NCI-H69 (cell line): ENCODE data around the gene KCNIP1.
"Not testable (repeated sequence)": the region's sequence is repeated elsewhere in the genome, so short reads cannot be mapped to it uniquely, and the experiment has no call there.

Experiments
- DNase-seq: peaks from one replicate; lab custom pipeline; 2025; lab: John Stamatoyannopoulos, UW

KCNIP1 gene

DNA sequence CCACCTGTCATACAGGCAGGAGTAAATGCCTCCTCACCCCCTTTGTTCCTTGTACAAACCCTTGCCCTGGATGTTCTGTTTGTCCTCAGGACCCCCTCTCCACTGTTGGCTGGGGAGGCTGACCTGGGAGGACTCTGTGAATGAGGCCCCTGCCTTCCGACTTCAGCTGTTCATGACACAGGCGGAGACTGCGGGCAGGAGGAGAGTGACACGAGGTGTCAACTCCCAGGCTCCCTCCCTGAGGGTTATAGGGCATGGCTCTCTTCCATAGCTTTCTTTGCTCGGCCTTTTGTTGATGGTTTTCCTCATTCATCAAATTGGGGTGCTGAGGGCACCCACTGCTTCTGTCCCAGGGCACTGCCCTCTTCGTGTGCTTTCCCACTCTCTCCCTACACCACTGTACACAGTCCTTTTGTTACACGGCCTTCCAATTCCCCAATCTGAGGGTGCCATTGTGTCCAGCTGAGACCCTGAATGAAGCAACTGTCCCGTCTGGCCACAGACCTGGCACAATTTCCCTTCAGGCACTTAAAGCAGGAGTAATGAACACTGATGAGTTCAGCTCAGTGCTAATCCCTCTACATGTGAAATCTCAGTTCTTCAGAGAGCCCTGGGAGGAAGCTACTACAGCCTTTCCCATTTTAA, 33.8 kb downstream of the KCNIP1 start:
- DNase-seq, result no peak

GRCh38 chr5:170538096-170538465, 34.3 kb downstream of the KCNIP1 start:
- no peak for DNase-seq

- no peak for DNase-seq
These were observed 35.1 kb downstream of the KCNIP1 start for GRCh38 chr5:170538696-170539586.

GRCh38 chr5:170540271-170540670, 36.5 kb downstream of the KCNIP1 start:
- DNase-seq, result peak; percentile 69

DNA sequence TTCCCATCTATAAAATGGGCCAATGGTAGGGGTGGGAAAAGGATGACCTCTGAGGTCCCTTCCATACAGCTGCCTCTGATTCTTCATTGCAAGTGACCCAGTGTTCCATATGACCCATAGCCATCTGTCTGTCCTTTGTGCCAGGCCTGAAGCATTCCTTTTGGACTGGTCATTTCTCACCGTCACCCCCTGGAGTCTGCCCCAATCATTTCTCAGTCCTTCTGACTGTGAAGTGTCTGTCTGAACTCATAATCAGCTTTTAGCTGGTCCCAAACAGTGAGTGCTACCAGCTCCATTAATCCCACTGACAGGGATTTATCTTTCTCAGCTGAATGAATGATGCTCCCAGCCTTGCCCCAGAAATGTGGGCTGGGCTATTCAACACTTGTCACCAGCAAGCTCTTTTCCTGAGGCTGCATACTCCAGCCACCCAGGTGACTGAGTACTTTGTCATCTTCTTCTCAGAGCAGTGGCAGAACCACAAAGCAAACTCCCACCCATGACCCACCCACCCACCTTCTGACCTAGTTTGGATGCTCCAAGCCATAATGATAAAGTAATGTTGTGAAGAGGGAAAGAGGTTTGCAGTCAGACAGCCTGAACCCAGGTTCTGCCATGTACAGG, 37.4 kb downstream of the KCNIP1 start:
- no peak for DNase-seq

DNA sequence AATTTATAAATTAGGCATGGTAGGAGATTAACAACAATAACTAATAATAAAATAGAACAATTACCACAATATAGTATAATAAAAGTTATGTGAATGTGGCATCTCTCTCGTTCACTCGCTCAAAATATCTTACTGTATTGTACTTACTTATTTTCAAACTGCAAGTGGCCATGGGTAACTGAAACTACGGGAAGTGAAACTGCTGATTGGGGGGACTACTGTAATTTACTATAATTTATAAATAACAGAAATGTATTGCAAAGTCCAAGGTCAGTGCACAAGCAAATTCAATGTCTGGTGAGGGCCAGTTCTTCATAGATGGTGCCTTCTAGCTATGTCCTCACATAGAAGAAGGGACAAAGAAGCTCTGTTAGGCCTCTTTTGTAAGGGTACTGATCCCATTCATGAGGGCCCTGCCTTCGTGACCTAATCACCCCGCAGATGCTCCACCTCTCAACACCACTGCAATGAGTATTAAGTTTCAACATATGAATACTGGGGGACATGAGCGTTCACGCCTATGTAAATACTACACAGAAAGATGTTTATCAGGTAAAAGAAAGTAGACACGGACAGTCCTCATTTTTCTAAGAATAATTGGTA, 39.0 kb downstream of the KCNIP1 start:
- DNase-seq, result peak; percentile 51

GRCh38 chr5:170545313-170545712, 41.5 kb downstream of the KCNIP1 start:
- no peak for DNase-seq

- no peak for DNase-seq
These were observed 42.0 kb downstream of the KCNIP1 start for GRCh38 chr5:170545811-170546210.

- peak; percentile 45 for DNase-seq
These were observed 42.5 kb downstream of the KCNIP1 start for GRCh38 chr5:170546282-170546681.

- DNase-seq, result not testable (repeated sequence)
These were observed 46.6 kb downstream of the KCNIP1 start for GRCh38 chr5:170550382-170550781.

DNA sequence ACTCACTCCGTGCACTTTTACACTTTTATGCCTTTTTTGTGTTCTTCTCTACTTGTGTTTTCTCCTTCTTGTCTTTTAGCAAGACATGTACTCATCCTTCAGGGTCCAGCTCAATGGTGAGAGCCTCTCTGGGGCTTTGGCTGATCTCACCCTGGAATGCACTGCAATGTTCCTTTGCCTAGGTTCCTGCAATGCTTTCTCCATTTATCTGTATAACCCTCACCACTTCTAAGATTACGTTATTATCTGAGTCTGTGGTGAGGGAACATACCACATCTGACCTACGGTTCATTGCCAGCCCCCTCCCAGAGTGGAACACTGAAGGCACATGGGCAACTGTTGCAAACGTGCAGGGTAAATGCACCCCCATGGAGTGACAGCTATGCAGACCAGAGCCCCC, 47.3 kb downstream of the KCNIP1 start:
- DNase-seq, result no peak

- DNase-seq, result no peak
These were observed 47.8 kb downstream of the KCNIP1 start for GRCh38 chr5:170551622-170552021.

DNA sequence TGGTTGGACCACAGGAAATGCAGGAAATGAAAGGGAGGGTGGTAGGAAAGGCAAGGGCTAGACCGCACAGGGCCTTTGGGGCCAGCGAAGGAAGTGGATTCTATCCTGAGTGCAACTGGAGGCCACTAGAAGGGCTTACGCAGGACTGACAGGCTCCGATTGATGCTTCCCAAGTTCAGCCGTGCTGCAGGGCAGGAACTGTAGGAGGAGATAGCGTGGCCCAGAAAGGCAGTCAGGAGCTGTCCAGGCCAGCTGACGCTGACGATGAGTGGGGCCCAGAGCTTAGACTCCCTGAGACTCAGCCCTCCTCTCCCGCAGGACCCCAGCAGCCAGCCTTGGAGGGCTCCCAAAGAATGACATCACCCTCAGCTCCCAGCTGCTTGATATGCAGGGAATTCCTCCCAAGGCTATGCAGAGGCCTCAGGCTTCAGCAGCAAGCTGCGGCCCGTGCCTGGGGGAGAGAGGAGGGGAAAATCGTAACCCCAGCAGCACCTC, 48.8 kb downstream of the KCNIP1 start:
- no peak for DNase-seq

- DNase-seq, result no peak
These were observed 49.4 kb downstream of the KCNIP1 start for GRCh38 chr5:170553218-170553617.

GRCh38 chr5:170554521-170555267, 50.9 kb downstream of the KCNIP1 start:
- peak; percentile 96 for DNase-seq

DNA sequence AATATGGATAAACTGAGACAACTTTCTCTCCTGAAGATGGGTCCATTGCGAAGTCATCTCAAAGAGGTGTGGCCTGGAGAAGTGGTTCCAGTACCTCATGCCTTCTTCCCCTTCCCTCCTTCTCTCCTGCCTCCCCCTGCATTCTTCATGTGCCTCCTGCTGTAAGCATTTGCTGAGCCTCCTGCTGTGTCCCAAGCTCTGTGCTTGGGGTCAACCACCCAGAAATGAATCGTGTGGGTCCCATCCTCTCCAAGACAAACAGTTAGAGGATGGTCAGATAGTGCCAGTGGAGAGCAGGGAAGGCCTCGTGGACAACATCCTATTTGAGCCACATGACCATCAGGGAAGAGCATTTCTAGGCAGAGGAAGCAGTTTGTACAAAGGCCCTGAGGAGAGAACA, 53.5 kb downstream of the KCNIP1 start:
- DNase-seq, result no peak

GRCh38 chr5:170559296-170559695, 55.5 kb downstream of the KCNIP1 start:
- DNase-seq, result no peak

DNA sequence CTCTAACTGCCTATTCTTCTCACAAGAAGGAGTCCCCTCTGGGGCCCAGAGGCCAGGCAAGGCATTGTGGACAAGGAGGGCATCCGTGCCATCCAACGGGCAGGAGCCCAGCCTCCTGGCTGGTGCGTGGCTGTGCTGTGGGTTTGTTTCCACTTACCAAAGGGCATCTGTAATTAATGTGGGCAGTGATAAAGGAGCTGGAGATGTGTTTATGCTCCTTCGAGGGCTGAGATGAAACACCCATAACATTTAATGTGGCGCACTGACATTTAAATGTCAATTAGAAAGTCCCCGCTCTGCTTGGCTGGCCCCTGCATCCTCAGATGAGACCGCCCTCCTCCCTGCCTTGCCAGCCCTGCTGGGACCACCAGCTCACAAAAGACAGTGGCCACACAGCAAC, 57.1 kb downstream of the KCNIP1 start:
- no peak for DNase-seq

DNA sequence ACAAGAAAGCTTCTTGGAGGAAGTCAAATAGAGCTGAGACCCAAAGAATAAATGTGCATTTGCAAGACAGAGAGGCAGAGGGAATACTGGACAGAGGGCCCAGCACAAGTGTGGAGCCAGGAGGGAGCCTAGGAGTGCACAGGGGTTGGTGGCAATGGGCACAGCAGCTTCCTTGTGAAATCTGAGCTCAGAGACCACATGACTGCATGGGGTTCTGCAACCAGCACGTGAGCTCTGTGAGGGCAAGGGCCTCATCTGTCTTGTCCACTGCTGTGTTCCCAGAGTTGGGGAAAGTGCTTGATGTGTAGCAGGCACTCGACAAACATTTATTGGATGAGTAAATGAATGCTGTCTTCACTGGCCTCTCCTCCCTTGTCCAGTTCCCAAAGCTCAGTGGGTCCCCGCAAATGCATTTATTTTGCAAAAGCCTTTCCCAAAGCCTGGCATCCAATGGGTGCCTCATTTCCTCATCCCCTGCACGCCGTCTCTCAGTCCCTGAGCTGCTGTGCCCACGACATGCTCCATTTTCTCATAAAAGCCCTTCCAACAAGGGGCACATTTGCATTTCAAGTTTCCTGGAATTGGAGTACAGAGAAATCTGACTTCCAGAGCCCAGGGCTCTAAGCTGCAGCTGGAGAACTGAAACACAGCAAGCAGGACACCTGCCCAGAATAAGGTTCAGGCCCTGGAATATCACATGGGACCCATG, 58.5 kb downstream of the KCNIP1 start:
- DNase-seq, result peak; percentile 59

DNA sequence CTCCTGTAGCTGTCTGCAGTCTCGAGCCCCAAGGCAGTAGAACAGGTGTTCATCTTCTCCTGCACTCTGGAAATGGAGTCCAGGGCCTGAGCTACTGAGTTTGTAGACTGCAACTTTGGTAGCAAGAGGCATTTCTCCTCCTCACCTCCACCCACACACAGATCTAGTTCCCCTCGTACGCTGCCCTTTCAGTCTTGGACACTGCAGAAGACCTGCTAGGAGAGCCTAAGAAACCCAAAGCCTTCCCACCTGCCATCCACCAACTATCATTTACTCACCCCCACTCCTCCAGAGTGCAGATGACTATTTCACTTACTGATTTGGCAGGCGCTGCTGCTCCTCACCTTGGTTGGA, 59.0 kb downstream of the KCNIP1 start:
- DNase-seq, result no peak
